Ishikawa (cell line): ENCODE measurements around the gene ABHD17C.

ENCODE experiments used
- CEBPB ChIP-seq: IDR thresholded peaks from 2 replicates; pipeline ENCODE4 v1.6.1; 2012
- CREB1 ChIP-seq: IDR thresholded peaks from 2 replicates; pipeline ENCODE4 v1.6.1; 2012; ENCODE audit warnings: low read depth
- EGR1 ChIP-seq: IDR thresholded peaks from 2 replicates; pipeline ENCODE4 v1.6.1; 2012
- EP300 ChIP-seq: IDR thresholded peaks from 2 replicates; pipeline ENCODE4 v1.6.1; 2012; ENCODE audit warnings: borderline replicate concordance
- FOXM1 ChIP-seq: IDR thresholded peaks from 2 replicates; pipeline ENCODE4 v1.6.1; 2012; ENCODE audit warnings: low read depth, borderline replicate concordance
- NFIC ChIP-seq: IDR thresholded peaks from 2 replicates; pipeline ENCODE4 v1.6.1; 2012
- RAD21 ChIP-seq: IDR thresholded peaks from 2 replicates; pipeline ENCODE4 v1.6.1; 2012; ENCODE audit warnings: low read depth
- TAF1 ChIP-seq: IDR thresholded peaks from 2 replicates; pipeline ENCODE4 v1.6.1; 2012; ENCODE audit warnings: low read depth, mild to moderate bottlenecking
- TCF12 ChIP-seq: IDR thresholded peaks from 2 replicates; pipeline ENCODE4 v1.6.1; 2012; ENCODE audit warnings: low read depth
- TEAD4 ChIP-seq: IDR thresholded peaks from 2 replicates; pipeline ENCODE4 v1.6.1; 2012
- YY1 ChIP-seq: IDR thresholded peaks from 2 replicates; pipeline ENCODE4 v1.6.1; 2012; ENCODE audit warnings: low read depth
- ZBTB7A ChIP-seq: IDR thresholded peaks from 2 replicates; pipeline ENCODE4 v1.6.1; 2012; ENCODE audit warnings: low read depth
- TF ChIP-seq, protein P1 (sequence below): IDR thresholded peaks from 2 replicates; pipeline ENCODE4 v1.6.1; 2012
- TF ChIP-seq, protein P2 (sequence below): IDR thresholded peaks from 2 replicates; pipeline ENCODE4 v1.6.1; 2012
- TF ChIP-seq, protein P3 (sequence below): IDR thresholded peaks from 2 replicates; pipeline ENCODE4 v1.6.1; 2012; ENCODE audit warnings: low read depth, mild to moderate bottlenecking

The ABHD17C gene

DNA sequence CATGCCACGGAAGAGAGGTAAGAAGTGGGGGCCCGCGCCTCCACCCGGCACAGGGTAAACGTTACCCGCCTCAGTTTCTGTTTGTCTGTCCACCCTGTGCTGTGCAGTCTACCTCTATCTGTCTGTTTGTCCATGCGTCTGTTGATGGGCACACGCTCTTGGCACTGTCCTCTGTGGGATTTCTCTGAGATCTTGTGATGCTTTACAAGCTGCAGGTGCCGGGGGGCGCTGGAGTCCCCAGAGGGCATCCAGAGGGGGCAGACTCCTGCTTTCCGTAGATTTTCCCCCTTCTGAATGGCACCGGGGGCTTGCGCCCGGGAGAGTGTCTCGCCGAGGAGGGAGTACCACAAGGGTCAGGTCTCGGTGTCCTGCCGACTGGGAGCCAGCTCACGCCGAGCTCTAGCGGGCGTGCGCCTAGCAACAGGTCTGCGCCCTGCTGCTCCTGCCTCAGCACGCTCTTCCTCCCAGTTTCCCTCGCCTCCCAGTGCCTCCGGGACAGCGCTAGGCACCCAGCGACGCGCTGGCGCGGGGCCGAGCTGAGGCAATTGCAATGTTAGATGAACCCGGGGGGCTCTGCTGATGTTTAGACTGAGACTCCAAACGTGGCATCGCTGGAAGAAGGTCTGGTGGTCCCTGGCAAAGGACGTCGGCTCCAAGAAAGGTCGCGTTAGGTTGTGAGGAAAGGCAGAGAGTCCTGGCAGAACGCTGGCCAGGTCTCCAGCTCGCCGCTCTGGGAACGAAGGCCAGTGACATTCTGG, 84.7 kb downstream of the ABHD17C start:
- TF ChIP-seq EP300 = no peak
- TF ChIP-seq, protein P1, sequence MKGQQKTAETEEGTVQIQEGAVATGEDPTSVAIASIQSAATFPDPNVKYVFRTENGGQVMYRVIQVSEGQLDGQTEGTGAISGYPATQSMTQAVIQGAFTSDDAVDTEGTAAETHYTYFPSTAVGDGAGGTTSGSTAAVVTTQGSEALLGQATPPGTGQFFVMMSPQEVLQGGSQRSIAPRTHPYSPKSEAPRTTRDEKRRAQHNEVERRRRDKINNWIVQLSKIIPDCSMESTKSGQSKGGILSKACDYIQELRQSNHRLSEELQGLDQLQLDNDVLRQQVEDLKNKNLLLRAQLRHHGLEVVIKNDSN = no peak
- TF ChIP-seq, protein P2, sequence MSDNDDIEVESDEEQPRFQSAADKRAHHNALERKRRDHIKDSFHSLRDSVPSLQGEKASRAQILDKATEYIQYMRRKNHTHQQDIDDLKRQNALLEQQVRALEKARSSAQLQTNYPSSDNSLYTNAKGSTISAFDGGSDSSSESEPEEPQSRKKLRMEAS = peak; percentile 19; the same call in 1 of the 2 replicates

- TF ChIP-seq EP300 (no peak), ZBTB7A (peak; percentile 78; the same call in 1 of the 2 replicates), FOXM1 (no peak), TEAD4 (no peak), EGR1 (no peak), YY1 (no peak), TCF12 (no peak), CREB1 (no peak), RAD21 (peak; percentile 10; the same call in 1 of the 2 replicates), NFIC (no peak), CEBPB (no peak), TAF1 (no peak)
- TF ChIP-seq, protein P1 = no peak
- TF ChIP-seq, protein P2 = peak; percentile 29; the same call in 1 of the 2 replicates
- TF ChIP-seq, protein P3, sequence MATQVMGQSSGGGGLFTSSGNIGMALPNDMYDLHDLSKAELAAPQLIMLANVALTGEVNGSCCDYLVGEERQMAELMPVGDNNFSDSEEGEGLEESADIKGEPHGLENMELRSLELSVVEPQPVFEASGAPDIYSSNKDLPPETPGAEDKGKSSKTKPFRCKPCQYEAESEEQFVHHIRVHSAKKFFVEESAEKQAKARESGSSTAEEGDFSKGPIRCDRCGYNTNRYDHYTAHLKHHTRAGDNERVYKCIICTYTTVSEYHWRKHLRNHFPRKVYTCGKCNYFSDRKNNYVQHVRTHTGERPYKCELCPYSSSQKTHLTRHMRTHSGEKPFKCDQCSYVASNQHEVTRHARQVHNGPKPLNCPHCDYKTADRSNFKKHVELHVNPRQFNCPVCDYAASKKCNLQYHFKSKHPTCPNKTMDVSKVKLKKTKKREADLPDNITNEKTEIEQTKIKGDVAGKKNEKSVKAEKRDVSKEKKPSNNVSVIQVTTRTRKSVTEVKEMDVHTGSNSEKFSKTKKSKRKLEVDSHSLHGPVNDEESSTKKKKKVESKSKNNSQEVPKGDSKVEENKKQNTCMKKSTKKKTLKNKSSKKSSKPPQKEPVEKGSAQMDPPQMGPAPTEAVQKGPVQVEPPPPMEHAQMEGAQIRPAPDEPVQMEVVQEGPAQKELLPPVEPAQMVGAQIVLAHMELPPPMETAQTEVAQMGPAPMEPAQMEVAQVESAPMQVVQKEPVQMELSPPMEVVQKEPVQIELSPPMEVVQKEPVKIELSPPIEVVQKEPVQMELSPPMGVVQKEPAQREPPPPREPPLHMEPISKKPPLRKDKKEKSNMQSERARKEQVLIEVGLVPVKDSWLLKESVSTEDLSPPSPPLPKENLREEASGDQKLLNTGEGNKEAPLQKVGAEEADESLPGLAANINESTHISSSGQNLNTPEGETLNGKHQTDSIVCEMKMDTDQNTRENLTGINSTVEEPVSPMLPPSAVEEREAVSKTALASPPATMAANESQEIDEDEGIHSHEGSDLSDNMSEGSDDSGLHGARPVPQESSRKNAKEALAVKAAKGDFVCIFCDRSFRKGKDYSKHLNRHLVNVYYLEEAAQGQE = peak; percentile 99
These were observed 85.5 kb downstream of the ABHD17C start for GRCh38 chr15:80780416-80781221.

DNA sequence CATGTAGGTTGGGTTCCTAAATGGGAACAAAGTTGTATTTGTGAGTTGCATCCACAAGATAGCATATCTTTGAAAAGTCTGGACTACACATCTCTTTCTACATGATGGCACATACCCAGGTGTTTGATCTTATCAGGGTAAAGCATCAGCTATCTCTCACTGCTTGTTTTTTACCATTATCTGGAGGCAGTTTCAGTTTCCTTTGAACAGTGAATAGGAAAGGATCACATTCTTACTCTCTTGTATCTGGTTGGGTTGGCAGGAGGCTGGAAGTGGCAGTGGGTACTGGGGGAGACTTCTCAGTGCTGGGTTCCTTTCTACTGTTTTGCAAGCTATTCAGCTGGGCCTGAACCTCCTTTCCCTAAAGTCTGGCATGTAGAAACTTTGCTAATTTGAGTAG, 88.2 kb downstream of the ABHD17C start:
- TF ChIP-seq NFIC = no peak
- TF ChIP-seq CEBPB = no peak
- no peak for TF ChIP-seq TAF1
- TF ChIP-seq, protein P2 = no peak
- no peak for TF ChIP-seq CREB1
- TF ChIP-seq YY1 = no peak
- no peak for TF ChIP-seq TEAD4
- TF ChIP-seq, protein P3 = no peak
- TF ChIP-seq, protein P1 = no peak
- TF ChIP-seq EP300 = no peak
- TF ChIP-seq FOXM1 = no peak
- TF ChIP-seq TCF12 = no peak
- TF ChIP-seq EGR1 = no peak
- TF ChIP-seq RAD21 = no peak
- TF ChIP-seq ZBTB7A = no peak

GRCh38 chr15:80785335-80785734, 90.2 kb downstream of the ABHD17C start:
- TF ChIP-seq, protein P3 = no peak
- TF ChIP-seq CEBPB (no peak), YY1 (no peak), EP300 (no peak), TAF1 (no peak), NFIC (no peak)
- TF ChIP-seq, protein P2 = no peak
- TF ChIP-seq, protein P1 = no peak
